ENCODE measurements around the gene DPY19L3.

DPY19L3 gene

GRCh38 chr19:32465176-32465575 lies 59.6 kb downstream of the DPY19L3 start:
- 0 out of 2 replicates have a peak, but pooled peaks cover 2% of the 10 kb centered on the region for H3K36me3 ChIP-seq (ENCODE audit: insufficient read depth, low read length)

DNA sequence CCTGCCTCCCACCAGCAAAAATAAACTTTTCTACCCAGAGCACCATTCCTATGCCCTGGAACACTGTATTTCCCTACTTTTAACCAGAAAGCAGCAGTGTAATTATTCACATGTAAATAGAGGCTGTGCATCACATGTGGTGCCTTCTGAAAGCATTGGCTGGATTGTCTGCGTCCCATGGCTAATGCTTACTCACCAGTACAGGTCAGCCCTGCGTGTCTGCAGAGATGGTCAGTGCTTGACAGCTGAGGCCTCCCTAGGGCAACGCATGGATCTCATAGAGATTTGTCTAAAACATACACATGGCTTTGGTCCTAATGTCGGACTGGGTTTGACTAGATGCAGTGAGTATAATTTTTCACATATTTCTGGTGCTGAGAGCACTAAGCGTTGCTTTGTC lies 64.2 kb downstream of the DPY19L3 start:
- H4K20me1 ChIP-seq (ENCODE audit: insufficient read depth, low read length, poor library complexity, severe bottlenecking): no peaks in the 10 kb centered on the region
- TF ChIP-seq, protein P1, sequence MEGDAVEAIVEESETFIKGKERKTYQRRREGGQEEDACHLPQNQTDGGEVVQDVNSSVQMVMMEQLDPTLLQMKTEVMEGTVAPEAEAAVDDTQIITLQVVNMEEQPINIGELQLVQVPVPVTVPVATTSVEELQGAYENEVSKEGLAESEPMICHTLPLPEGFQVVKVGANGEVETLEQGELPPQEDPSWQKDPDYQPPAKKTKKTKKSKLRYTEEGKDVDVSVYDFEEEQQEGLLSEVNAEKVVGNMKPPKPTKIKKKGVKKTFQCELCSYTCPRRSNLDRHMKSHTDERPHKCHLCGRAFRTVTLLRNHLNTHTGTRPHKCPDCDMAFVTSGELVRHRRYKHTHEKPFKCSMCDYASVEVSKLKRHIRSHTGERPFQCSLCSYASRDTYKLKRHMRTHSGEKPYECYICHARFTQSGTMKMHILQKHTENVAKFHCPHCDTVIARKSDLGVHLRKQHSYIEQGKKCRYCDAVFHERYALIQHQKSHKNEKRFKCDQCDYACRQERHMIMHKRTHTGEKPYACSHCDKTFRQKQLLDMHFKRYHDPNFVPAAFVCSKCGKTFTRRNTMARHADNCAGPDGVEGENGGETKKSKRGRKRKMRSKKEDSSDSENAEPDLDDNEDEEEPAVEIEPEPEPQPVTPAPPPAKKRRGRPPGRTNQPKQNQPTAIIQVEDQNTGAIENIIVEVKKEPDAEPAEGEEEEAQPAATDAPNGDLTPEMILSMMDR (conservative IDR thresholded peaks at IDR 0.05; ENCODE audit: low read length): no peak
- no peak for TF ChIP-seq EZH2phosphoT487 (IDR thresholded peaks at IDR 0.05; ENCODE audit: borderline replicate concordance)

More at GRCh38 chr19:32465176-32465575, 59.6 kb downstream of the DPY19L3 start:
- Histone ChIP-seq H3K9ac (ENCODE audit: low read depth, low read length, poor library complexity, severe bottlenecking) (no peak overlapping the region), H3K4me1 (ENCODE audit: insufficient read depth, low read length, poor library complexity, severe bottlenecking) (no peaks in the 10 kb centered on the region), H4K20me1 (ENCODE audit: insufficient read depth, low read length, poor library complexity, severe bottlenecking) (no peaks in the 10 kb centered on the region), H3K4me2 (ENCODE audit: low read depth, low read length, poor library complexity, severe bottlenecking) (no peak overlapping the region), H3K9me2 (replicated peaks; ENCODE audit: low read depth, low read length) (no peaks in the 10 kb centered on the region), H2AFZ (ENCODE audit: low read length) (no peak overlapping the region), H3K9me3 (ENCODE audit: insufficient read depth, low read depth, low read length) (no peaks in the 10 kb centered on the region), H3K79me2 (ENCODE audit: insufficient read depth, low read length) (no peaks in the 10 kb centered on the region), H3K27me3 (ENCODE audit: insufficient read depth, low read length, poor library complexity, severe bottlenecking) (no peaks in the 10 kb centered on the region), H3F3A (ENCODE audit: low read depth) (no peaks in the 10 kb centered on the region), H3K4me3 (ENCODE audit: low read length, poor library complexity, severe bottlenecking) (no peak overlapping the region)
- TF ChIP-seq, protein P1 (conservative IDR thresholded peaks at IDR 0.05; ENCODE audit: low read length): no peak
- no peak for TF ChIP-seq EZH2phosphoT487 (IDR thresholded peaks at IDR 0.05; ENCODE audit: borderline replicate concordance)

GRCh38 chr19:32471095-32471494 lies 65.5 kb downstream of the DPY19L3 start:
- Histone ChIP-seq H3K79me2 (ENCODE audit: insufficient read depth, low read length) (no peaks in the 10 kb centered on the region), H4K20me1 (ENCODE audit: insufficient read depth, low read length, poor library complexity, severe bottlenecking) (no peaks in the 10 kb centered on the region), H3K4me3 (ENCODE audit: low read length, poor library complexity, severe bottlenecking) (no peak overlapping the region), H3K9ac (ENCODE audit: low read depth, low read length, poor library complexity, severe bottlenecking) (no peak overlapping the region), H3F3A (ENCODE audit: low read depth) (no peaks in the 10 kb centered on the region), H2AFZ (ENCODE audit: low read length) (no peak overlapping the region), H3K9me2 (replicated peaks; ENCODE audit: low read depth, low read length) (no peaks in the 10 kb centered on the region), H3K9me3 (ENCODE audit: insufficient read depth, low read depth, low read length) (no peaks in the 10 kb centered on the region), H3K4me2 (ENCODE audit: low read depth, low read length, poor library complexity, severe bottlenecking) (no peak overlapping the region), H3K36me3 (ENCODE audit: insufficient read depth, low read length) (peaks cover 2% of the 10 kb centered on the region; the same call in 1 of the 2 replicates), H3K4me1 (ENCODE audit: insufficient read depth, low read length, poor library complexity, severe bottlenecking) (no peaks in the 10 kb centered on the region), H3K27me3 (ENCODE audit: insufficient read depth, low read length, poor library complexity, severe bottlenecking) (no peaks in the 10 kb centered on the region)
- no peak for TF ChIP-seq EZH2phosphoT487 (IDR thresholded peaks at IDR 0.05; ENCODE audit: borderline replicate concordance)
- TF ChIP-seq, protein P1 (conservative IDR thresholded peaks at IDR 0.05; ENCODE audit: low read length): no peak

More for the DNA sequence above, 64.2 kb downstream of the DPY19L3 start:
- H3K36me3 ChIP-seq (ENCODE audit: insufficient read depth, low read length): peaks cover 2% of the 10 kb centered on the region; the same call in 1 of the 2 replicates
- no peaks in the 10 kb centered on the region for H3F3A ChIP-seq (ENCODE audit: low read depth)
- no peaks in the 10 kb centered on the region for H3K27me3 ChIP-seq (ENCODE audit: insufficient read depth, low read length, poor library complexity, severe bottlenecking)
- no peak overlapping the region for H3K9ac ChIP-seq (ENCODE audit: low read depth, low read length, poor library complexity, severe bottlenecking)
- H3K9me2 ChIP-seq (replicated peaks; ENCODE audit: low read depth, low read length): no peaks in the 10 kb centered on the region
- H3K79me2 ChIP-seq (ENCODE audit: insufficient read depth, low read length): no peaks in the 10 kb centered on the region
- H3K4me1 ChIP-seq (ENCODE audit: insufficient read depth, low read length, poor library complexity, severe bottlenecking): no peaks in the 10 kb centered on the region
- no peak overlapping the region for H2AFZ ChIP-seq (ENCODE audit: low read length)
- H3K4me2 ChIP-seq (ENCODE audit: low read depth, low read length, poor library complexity, severe bottlenecking): no peak overlapping the region
- H3K4me3 ChIP-seq (ENCODE audit: low read length, poor library complexity, severe bottlenecking): no peak overlapping the region
- no peaks in the 10 kb centered on the region for H3K9me3 ChIP-seq (ENCODE audit: insufficient read depth, low read depth, low read length)

Measured in Loucy (cell line).